GM13977 (cell line): ENCODE results near the gene SP4.

Source experiments
- DNase-seq: peaks from one replicate; pipeline ENCODE4 v3.0.0; 2012; ENCODE audit warnings: low spot score
- in situ Hi-C: fragments of 300-500 bp; cut with MboI; formaldehyde crosslinking; loops from one replicate; pipeline ENCODE4 v1.12.0; 2022; ENCODE audit warnings: low sequenced_read_pairs, low pct_unique_long_range_greater_than_20kb, mixed read lengths, inconsistent platforms; ENCODE audit not compliant: unreplicated experiment
- TF ChIP-seq, protein P1 (sequence below): IDR thresholded peaks from 2 replicates; pipeline ENCODE4 v1.5.1; 2012; ENCODE audit warnings: mild to moderate bottlenecking, control low read depth; ENCODE audit not compliant: insufficient read depth; ENCODE audit errors: extremely low read depth, missing control alignments

SP4 gene

GRCh38 chr7:21504021-21504420 is 76.1 kb downstream of the SP4 start:
- TF ChIP-seq, protein P1, sequence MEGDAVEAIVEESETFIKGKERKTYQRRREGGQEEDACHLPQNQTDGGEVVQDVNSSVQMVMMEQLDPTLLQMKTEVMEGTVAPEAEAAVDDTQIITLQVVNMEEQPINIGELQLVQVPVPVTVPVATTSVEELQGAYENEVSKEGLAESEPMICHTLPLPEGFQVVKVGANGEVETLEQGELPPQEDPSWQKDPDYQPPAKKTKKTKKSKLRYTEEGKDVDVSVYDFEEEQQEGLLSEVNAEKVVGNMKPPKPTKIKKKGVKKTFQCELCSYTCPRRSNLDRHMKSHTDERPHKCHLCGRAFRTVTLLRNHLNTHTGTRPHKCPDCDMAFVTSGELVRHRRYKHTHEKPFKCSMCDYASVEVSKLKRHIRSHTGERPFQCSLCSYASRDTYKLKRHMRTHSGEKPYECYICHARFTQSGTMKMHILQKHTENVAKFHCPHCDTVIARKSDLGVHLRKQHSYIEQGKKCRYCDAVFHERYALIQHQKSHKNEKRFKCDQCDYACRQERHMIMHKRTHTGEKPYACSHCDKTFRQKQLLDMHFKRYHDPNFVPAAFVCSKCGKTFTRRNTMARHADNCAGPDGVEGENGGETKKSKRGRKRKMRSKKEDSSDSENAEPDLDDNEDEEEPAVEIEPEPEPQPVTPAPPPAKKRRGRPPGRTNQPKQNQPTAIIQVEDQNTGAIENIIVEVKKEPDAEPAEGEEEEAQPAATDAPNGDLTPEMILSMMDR: no peak
- in situ Hi-C loops: loop anchor here (25.0 kb wide), 1 partner anchor 242 kb away; no protein-coding TSS in a partner anchor
- no peak for DNase-seq

DNA sequence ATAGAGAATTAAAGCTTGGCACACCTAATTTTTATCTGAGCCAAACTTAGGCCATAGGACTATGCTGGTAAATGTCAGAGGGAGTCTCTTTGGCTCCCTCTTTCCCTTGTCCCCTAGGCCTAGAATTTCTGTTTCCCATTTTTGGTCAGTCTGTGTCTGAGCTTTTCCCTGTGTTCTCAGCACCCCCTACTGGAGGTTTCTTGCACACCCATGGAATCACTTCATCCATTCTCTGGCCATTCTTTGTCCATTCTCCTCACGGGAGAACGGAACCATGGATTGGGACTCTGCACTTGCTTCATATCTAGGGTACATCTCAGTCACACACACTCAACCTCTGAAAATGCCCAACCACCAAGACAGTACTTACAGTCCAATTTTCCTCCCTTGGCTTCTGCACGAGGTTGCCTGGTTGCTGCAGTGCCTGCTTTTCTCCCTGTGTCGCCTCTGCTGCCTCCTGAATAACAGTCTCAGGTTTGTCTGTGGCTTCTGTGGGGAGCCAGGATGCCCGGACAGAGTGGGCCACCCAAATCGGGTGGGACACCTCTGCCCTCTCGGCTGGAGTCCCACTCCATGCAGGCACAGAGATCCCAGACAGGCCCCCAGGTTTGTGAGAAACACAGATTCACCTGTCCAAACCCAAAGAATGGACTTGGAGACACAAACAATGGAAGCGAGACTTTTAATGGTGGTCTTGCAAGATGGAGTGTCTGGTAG is 79.9 kb downstream of the SP4 start:
- TF ChIP-seq, protein P1: peak; percentile 55
- DNase-seq: no peak
- in situ Hi-C loops: loop anchor here (25.0 kb wide), 1 partner anchor 245 kb away; no protein-coding TSS in a partner anchor

DNA sequence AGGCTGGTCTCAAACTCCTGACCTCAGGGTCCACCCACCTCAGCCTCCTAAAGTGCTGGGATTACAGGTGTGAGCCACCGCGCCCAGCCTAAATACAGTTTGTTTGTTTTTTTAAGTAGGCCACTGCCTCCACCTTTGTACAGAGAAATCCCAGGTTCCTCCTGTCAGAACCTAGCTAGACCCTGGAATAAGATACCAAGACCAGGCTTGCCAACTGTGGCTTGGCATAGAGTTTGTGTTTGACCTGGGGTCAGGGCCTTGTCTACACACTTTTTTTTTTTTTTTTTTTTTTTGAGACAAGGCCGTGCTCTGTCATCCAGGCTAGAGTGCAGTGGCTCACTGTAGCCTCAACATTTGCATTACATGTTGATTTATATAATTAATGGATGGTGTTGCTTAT is 80.7 kb downstream of the SP4 start:
- no peak for DNase-seq
- TF ChIP-seq, protein P1: no peak
- in situ Hi-C loops: loop anchor here (25.0 kb wide), 1 partner anchor 246 kb away; no protein-coding TSS in a partner anchor

DNA sequence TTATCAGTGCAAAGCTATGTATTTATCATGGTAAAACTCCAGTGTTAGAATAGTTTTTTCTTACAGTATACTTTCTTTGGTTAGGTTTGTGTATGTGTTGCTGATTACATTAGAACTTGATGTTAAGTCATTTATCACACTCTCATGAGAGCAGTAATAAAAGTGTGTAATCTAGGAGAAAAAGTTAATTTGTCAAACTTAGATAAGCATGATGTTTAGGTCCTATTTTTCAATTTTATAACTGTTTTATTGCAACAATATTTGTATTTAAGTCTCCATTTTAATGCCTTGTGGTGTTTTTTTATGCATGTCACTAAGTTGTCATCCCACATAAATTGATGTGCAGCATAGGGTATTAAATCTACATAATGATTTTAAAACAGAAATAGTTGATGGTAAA is 86.2 kb downstream of the SP4 start:
- in situ Hi-C loops: loop anchor here (25.0 kb wide), 1 partner anchor 252 kb away; no protein-coding TSS in a partner anchor
- no peak for DNase-seq
- TF ChIP-seq, protein P1: no peak

DNA sequence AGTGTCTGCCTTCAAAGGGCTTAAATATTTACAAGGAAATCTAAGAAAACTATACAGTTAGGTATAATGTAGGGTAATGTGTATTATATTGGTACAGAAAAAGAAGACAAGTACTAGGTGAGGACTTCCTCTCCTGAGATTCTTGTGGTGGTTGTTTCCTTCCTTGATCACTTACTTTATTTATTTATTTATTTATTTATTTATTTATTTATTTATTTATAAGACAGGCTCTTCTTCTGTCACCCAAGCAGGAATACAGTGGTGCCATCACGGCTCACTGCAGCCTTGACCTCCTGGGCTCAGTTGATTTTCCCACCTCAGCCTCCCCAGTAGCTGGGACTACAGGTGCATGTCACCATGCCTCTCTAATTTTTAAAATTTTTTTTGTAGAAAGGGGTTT is 96.8 kb downstream of the SP4 start:
- TF ChIP-seq, protein P1: no peak
- DNase-seq: no peak
- in situ Hi-C loops: loop anchor here (25.0 kb wide), 1 partner anchor 262 kb away; no protein-coding TSS in a partner anchor

GRCh38 chr7:21526007-21526406 is 98.1 kb downstream of the SP4 start:
- in situ Hi-C loops: no loop called here
- TF ChIP-seq, protein P1: peak; percentile 48
- DNase-seq: no peak
